Subcutaneous abdominal adipose tissue (tissue), 5 donors: ENCODE results near the gene ABCF2.

Source experiments
- H3K27ac ChIP-seq: one replicate; pipeline ENCODE4 v1.7.0; 2013; ENCODE audit warnings: low read depth, mild to moderate bottlenecking, inconsistent platforms, low read length, moderate library complexity
- H3K27me3 ChIP-seq, 5 donors: one replicate each; pipeline ENCODE4 v1.7.0; 2013; ENCODE audit warnings: low read length in 5 of 5, inconsistent platforms in 1 of 5; ENCODE audit not compliant: control insufficient read depth in 5 of 5, insufficient read depth in 4 of 5
- H3K36me3 ChIP-seq, 5 donors: one replicate each; pipeline ENCODE4 v1.7.0; 2013; ENCODE audit warnings: low read length in 5 of 5; ENCODE audit not compliant: control insufficient read depth in 5 of 5, insufficient read depth in 5 of 5
- H3K4me1 ChIP-seq, 5 donors: one replicate each; pipeline ENCODE4 v1.7.0; 2013; ENCODE audit warnings: low read length in 5 of 5, mild to moderate bottlenecking in 3 of 5, moderate library complexity in 1 of 5; ENCODE audit not compliant: control insufficient read depth in 5 of 5, insufficient read depth in 5 of 5
- H3K4me3 ChIP-seq, 5 donors: one replicate each; pipeline ENCODE4 v1.7.0; 2013; ENCODE audit warnings: low read length in 5 of 5, low read depth in 1 of 5
- H3K9ac ChIP-seq, 5 donors: one replicate each; pipeline ENCODE4 v1.7.0; 2013; ENCODE audit warnings: low read length in 5 of 5, mild to moderate bottlenecking in 4 of 5, moderate library complexity in 3 of 5
- H3K9me3 ChIP-seq, 5 donors: one replicate each; pipeline ENCODE4 v1.7.0; 2013; ENCODE audit warnings: low read length in 5 of 5; ENCODE audit not compliant: control insufficient read depth in 5 of 5
- donor health status: healthy.
- donor health status: healthy.
- donor health status: healthy.
- donor health status: healthy.
- donor health status: healthy.

The ABCF2 gene

GRCh38 chr7:151201751-151202150, 25.3 kb downstream of the ABCF2 start:
- H3K9me3 ChIP-seq = no peaks in the 10 kb centered on the region
- no peak overlapping the region for H3K9ac ChIP-seq
- no peak overlapping the region for H3K27ac ChIP-seq
- H3K36me3 ChIP-seq = no peaks in the 10 kb centered on the region
- no peak overlapping the region for H3K4me3 ChIP-seq
- H3K27me3 ChIP-seq = peaks cover 16 to 23% (median 18%) of the 10 kb centered on the region in 5 donors
- H3K4me1 ChIP-seq = peaks cover 0 to 14% (median 8%) of the 10 kb centered on the region in 5 donors

GRCh38 chr7:151201344-151201743, 25.7 kb downstream of the ABCF2 start:
- Histone ChIP-seq H3K4me3 (no peak overlapping the region), H3K27ac (no peak overlapping the region), H3K36me3 (no peaks in the 10 kb centered on the region), H3K9ac (no peak overlapping the region), H3K9me3 (no peaks in the 10 kb centered on the region), H3K4me1 (peaks cover 0 to 14% (median 8%) of the 10 kb centered on the region in 5 donors), H3K27me3 (peaks cover 16 to 23% (median 18%) of the 10 kb centered on the region in 5 donors)

- H3K4me3 ChIP-seq = peak overlapping the region in 1 of 5 donors; percentile 27
- H3K9ac ChIP-seq = peak overlapping the region in 1 of 5 donors; percentile 16
- peaks cover 0 to 24% (median 14%) of the 10 kb centered on the region in 5 donors for H3K4me1 ChIP-seq
- peaks cover 4 to 11% (median 8%) of the 10 kb centered on the region in 5 donors for H3K27me3 ChIP-seq
- no peak overlapping the region for H3K27ac ChIP-seq
- H3K36me3 ChIP-seq = no peaks in the 10 kb centered on the region
- H3K9me3 ChIP-seq = no peaks in the 10 kb centered on the region
These were observed 27.8 kb downstream of the ABCF2 start for GRCh38 chr7:151198945-151199848.

- H3K4me3 ChIP-seq = no peak overlapping the region
- H3K27me3 ChIP-seq = peaks cover 0 to 9% (median 6%) of the 10 kb centered on the region in 5 donors
- H3K4me1 ChIP-seq = peaks cover 0 to 25% (median 14%) of the 10 kb centered on the region in 5 donors
- H3K36me3 ChIP-seq = no peaks in the 10 kb centered on the region
- no peaks in the 10 kb centered on the region for H3K9me3 ChIP-seq
- H3K9ac ChIP-seq = no peak overlapping the region
- no peak overlapping the region for H3K27ac ChIP-seq
These were observed 29.1 kb downstream of the ABCF2 start for GRCh38 chr7:151197932-151198331.

- Histone ChIP-seq H3K4me1 (peaks cover 1 to 27% (median 14%) of the 10 kb centered on the region in 5 donors), H3K27me3 (peaks cover 0 to 9% (median 7%) of the 10 kb centered on the region in 5 donors), H3K4me3 (no peak overlapping the region), H3K36me3 (no peaks in the 10 kb centered on the region), H3K9ac (no peak overlapping the region), H3K27ac (no peak overlapping the region), H3K9me3 (no peaks in the 10 kb centered on the region)
These were observed 31.2 kb downstream of the ABCF2 start for GRCh38 chr7:151195616-151196450.

- Histone ChIP-seq H3K9me3 (no peaks in the 10 kb centered on the region), H3K36me3 (no peaks in the 10 kb centered on the region), H3K27me3 (peaks cover 0 to 9% (median 7%) of the 10 kb centered on the region in 5 donors), H3K27ac (no peak overlapping the region), H3K4me1 (peaks cover under 1 to 19% (median 2%) of the 10 kb centered on the region in 5 donors), H3K9ac (no peak overlapping the region), H3K4me3 (no peak overlapping the region)
These were observed 32.8 kb downstream of the ABCF2 start for GRCh38 chr7:151194188-151194587.

GRCh38 chr7:151193203-151193978, 33.6 kb downstream of the ABCF2 start:
- no peak overlapping the region for H3K4me3 ChIP-seq
- peaks cover 0 to 9% (median 7%) of the 10 kb centered on the region in 5 donors for H3K27me3 ChIP-seq
- H3K27ac ChIP-seq = no peak overlapping the region
- no peaks in the 10 kb centered on the region for H3K9me3 ChIP-seq
- H3K4me1 ChIP-seq = peaks cover 0 to 19% (median 1%) of the 10 kb centered on the region in 5 donors
- H3K36me3 ChIP-seq = no peaks in the 10 kb centered on the region
- no peak overlapping the region for H3K9ac ChIP-seq

- Histone ChIP-seq H3K4me3 (no peak overlapping the region), H3K27me3 (peaks cover 2 to 12% (median 8%) of the 10 kb centered on the region in 5 donors), H3K4me1 (peaks cover 0 to 19% (median 1%) of the 10 kb centered on the region in 5 donors), H3K9me3 (no peaks in the 10 kb centered on the region), H3K9ac (no peak overlapping the region), H3K36me3 (no peaks in the 10 kb centered on the region), H3K27ac (no peak overlapping the region)
These were observed 34.9 kb downstream of the ABCF2 start for GRCh38 chr7:151192002-151192539.

GRCh38 chr7:151191544-151191943, 35.5 kb downstream of the ABCF2 start:
- Histone ChIP-seq H3K4me1 (peaks cover 0 to 22% (median 2%) of the 10 kb centered on the region in 5 donors), H3K4me3 (no peak overlapping the region), H3K27me3 (peaks cover 3 to 13% (median 8%) of the 10 kb centered on the region in 5 donors), H3K9me3 (no peaks in the 10 kb centered on the region), H3K27ac (no peak overlapping the region), H3K36me3 (no peaks in the 10 kb centered on the region), H3K9ac (no peak overlapping the region)
